ENCODE results near the gene OR2C1.

DNA sequence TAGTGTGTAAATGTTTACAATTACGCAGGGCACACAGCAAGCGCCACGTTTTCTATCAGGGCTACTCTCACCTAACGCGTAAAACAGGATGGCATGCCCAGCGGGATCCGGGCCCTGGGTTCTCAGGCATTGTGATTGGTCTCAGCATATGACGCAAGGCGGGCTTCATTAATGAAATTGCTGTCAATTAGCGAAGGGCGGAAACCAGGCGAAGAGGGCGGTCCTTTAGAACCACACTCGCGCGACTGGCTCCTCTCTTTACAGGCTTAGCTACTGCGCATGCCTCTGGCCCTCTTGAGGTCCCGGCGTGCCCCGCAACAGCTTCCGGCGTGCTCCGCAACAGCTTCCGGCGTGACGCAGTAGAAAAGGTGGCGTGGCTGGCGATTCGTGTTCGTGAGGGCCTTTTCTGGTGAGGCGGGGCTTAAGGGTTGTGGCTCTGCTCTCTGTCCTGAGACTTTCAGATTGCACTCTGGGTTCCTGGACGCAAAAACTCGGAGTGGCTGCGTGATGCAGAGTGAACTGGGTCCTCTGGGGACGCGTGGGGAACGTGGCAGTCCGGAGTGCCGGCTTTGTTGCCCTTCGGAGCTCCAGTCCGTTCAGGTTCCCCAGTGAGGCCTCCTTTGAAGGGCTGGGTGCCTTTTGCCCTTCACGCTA, 9.2 kb downstream of the OR2C1 start:
- TF ChIP-seq, protein P1, sequence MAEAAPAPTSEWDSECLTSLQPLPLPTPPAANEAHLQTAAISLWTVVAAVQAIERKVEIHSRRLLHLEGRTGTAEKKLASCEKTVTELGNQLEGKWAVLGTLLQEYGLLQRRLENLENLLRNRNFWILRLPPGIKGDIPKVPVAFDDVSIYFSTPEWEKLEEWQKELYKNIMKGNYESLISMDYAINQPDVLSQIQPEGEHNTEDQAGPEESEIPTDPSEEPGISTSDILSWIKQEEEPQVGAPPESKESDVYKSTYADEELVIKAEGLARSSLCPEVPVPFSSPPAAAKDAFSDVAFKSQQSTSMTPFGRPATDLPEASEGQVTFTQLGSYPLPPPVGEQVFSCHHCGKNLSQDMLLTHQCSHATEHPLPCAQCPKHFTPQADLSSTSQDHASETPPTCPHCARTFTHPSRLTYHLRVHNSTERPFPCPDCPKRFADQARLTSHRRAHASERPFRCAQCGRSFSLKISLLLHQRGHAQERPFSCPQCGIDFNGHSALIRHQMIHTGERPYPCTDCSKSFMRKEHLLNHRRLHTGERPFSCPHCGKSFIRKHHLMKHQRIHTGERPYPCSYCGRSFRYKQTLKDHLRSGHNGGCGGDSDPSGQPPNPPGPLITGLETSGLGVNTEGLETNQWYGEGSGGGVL (tag by site-specific recombination; IDR thresholded peaks at IDR 0.05) = no peak
- TF ChIP-seq ZNF121 (tag by site-specific recombination; IDR thresholded peaks at IDR 0.05) = no peak

All from HEK293 (cell line).